Liver (tissue), 9 donors: ENCODE measurements around the gene ZNF83. TPM values are rescaled to one million over a fixed set of nuclear protein-coding genes. Genes with fewer than 3 reads are reported as not detected.

Experiments used
- DNase-seq: peaks from one replicate; pipeline ENCODE4 v3.0.0-alpha.2; 2017; ENCODE audit warnings: low spot score
- H3K27ac ChIP-seq, 2 donors: one replicate each; pipeline ENCODE4 v1.7.0; 2013; ENCODE audit warnings: inconsistent platforms in 2 of 2, low read length in 2 of 2, control low read depth in 1 of 2, low read depth in 1 of 2, mild to moderate bottlenecking in 1 of 2
- H3K27me3 ChIP-seq, 4 donors: one replicate each; pipeline versions ENCODE4 v1.6.1 to v1.7.0; 2013; ENCODE audit warnings: low read length in 3 of 4, inconsistent platforms in 1 of 4, mild to moderate bottlenecking in 1 of 4, moderate library complexity in 1 of 4; ENCODE audit not compliant: control insufficient read depth in 4 of 4, insufficient read depth in 4 of 4
- H3K36me3 ChIP-seq, 4 donors: one replicate each; pipeline versions ENCODE4 v1.6.1 to v1.7.0; 2013; ENCODE audit warnings: low read length in 3 of 4, mild to moderate bottlenecking in 3 of 4, low read depth in 1 of 4, moderate library complexity in 1 of 4; ENCODE audit not compliant: control insufficient read depth in 4 of 4, insufficient read depth in 3 of 4
- H3K4me1 ChIP-seq, 4 donors: one replicate each; pipeline versions ENCODE4 v1.6.1 to v1.7.0; 2013; ENCODE audit warnings: low read length in 3 of 4, mild to moderate bottlenecking in 3 of 4, moderate library complexity in 1 of 4; ENCODE audit not compliant: control insufficient read depth in 4 of 4, insufficient read depth in 4 of 4
- H3K4me3 ChIP-seq, 3 donors: one replicate each; pipeline versions ENCODE4 v1.6.1 to v1.7.0; 2013; ENCODE audit warnings: low read length in 3 of 3, control low read depth in 1 of 3, low read depth in 1 of 3, mild to moderate bottlenecking in 1 of 3
- H3K9ac ChIP-seq, 2 donors: one replicate each; pipeline ENCODE4 v1.7.0; 2013; ENCODE audit warnings: low read length in 2 of 2, mild to moderate bottlenecking in 2 of 2, moderate library complexity in 2 of 2, control low read depth in 1 of 2, low read depth in 1 of 2
- H3K9me3 ChIP-seq, 4 donors: one replicate each; pipeline versions ENCODE4 v1.6.1 to v1.7.0; 2013; ENCODE audit warnings: low read length in 3 of 4; ENCODE audit not compliant: control insufficient read depth in 4 of 4
- ATF3 ChIP-seq: IDR thresholded peaks from 2 replicates; pipeline ENCODE4 v1.6.1; 2016; ENCODE audit warnings: antibody characterized with exemption
- FOXA2 ChIP-seq: IDR thresholded peaks from 2 replicates; pipeline ENCODE4 v1.6.1; 2016; ENCODE audit warnings: antibody characterized with exemption
- GABPA ChIP-seq, 2 donors: IDR thresholded peaks in 1 of 2; conservative IDR thresholded peaks in 1 of 2; 2 replicates each; pipeline ENCODE4 v1.6.1; 2016; ENCODE audit warnings: antibody characterized with exemption in 2 of 2, mild to moderate bottlenecking in 1 of 2, moderate library complexity in 1 of 2
- HNF4A ChIP-seq, 2 donors: conservative IDR thresholded peaks; 2 replicates each; pipeline ENCODE4 v1.6.1; 2016; ENCODE audit warnings: antibody characterized with exemption in 2 of 2, mild to moderate bottlenecking in 2 of 2
- JUND ChIP-seq, 2 donors: IDR thresholded peaks; 2 replicates each; pipeline ENCODE4 v1.6.1; 2016; ENCODE audit warnings: antibody characterized with exemption in 2 of 2
- MAX ChIP-seq: IDR thresholded peaks from 2 replicates; pipeline ENCODE4 v1.6.1; 2016; ENCODE audit warnings: antibody characterized with exemption
- NR2F2 ChIP-seq: IDR thresholded peaks from 2 replicates; pipeline ENCODE4 v1.6.1; 2016; ENCODE audit warnings: antibody characterized with exemption
- RAD21 ChIP-seq, 2 donors: IDR thresholded peaks; 2 replicates each; pipeline ENCODE4 v1.6.1; 2016; ENCODE audit warnings: antibody characterized with exemption in 2 of 2, mild to moderate bottlenecking in 2 of 2
- REST ChIP-seq: IDR thresholded peaks from 2 replicates; pipeline ENCODE4 v1.6.1; 2016; ENCODE audit warnings: antibody characterized with exemption, mild to moderate bottlenecking
- SP1 ChIP-seq: IDR thresholded peaks from 2 replicates; pipeline ENCODE4 v1.6.1; 2018; ENCODE audit warnings: antibody characterized with exemption, mild to moderate bottlenecking
- YY1 ChIP-seq: IDR thresholded peaks from 2 replicates; pipeline ENCODE4 v1.6.1; 2016; ENCODE audit warnings: antibody characterized with exemption, mild to moderate bottlenecking
- whole genome bisulfite sequencing: extraction: QIAGEN DNeasy Blood & Tissue Kit; methylation state at CpG from one replicate; pipeline ENCODE4 v1.1.7; 2013; 5-methylcytosine and 5-hydroxymethylcytosine counted together
- polyA plus RNA-seq, 2 donors: library from polyadenylated mRNA; stranded (reverse) in 1 of 2; unstranded in 1 of 2; fragments of 200-250 nt in 1 of 2; fragments of >200 nt in 1 of 2; fragmentation: Nextera tagmentation in 1 of 2; extraction: Ambion mirVana in 1 of 2; gene quantifications; one replicate each; pipeline versions ENCODE4 v1.2.1 to v1.2.3, GENCODE V29; 2013 to 2015
- total RNA-seq, 2 donors: library from RNA; depleted of rRNA; stranded (reverse); fragments of >200 nt; gene quantifications; one replicate each; pipeline ENCODE4 v1.2.3, GENCODE V29; 2014
- TF ChIP-seq, protein P1 (sequence below): IDR thresholded peaks from 2 replicates; pipeline ENCODE4 v1.6.1; 2016; ENCODE audit warnings: antibody characterized with exemption
- donor health status: healthy.
- donor health status: healthy.
- donor health status: healthy.
- donor health status: healthy.
- donor health status: healthy.

ZNF83 gene
- total and polyA plus RNA-seq, 4 donors = 2.7 to 19.8 (median 5.9) TPM

DNA sequence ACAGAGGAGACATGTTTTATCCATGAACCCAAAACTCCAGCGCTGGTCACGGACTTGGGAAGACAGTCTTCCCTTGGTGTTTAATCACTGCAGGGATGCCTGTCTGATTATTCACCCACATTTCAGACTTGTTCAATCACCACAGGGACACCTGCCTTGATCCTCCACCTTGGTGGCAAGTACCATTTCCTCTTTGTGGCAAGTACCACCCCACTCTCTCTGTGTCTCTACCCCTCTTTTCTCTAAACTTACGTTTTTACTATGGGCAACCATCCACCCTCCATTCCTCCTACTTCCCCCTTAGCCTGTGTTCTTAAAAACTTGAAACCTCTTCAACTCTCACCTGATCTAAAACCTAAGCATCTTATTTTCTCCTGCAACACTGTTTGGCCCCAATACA is 16.8 kb downstream of the ZNF83 start:
- Histone ChIP-seq H3K9me3 (peaks cover 9 to 23% (median 14%) of the 10 kb centered on the region in 4 donors), H3K4me3 (no peak overlapping the region), H3K36me3 (peaks cover 6 to 23% (median 11%) of the 10 kb centered on the region in 4 donors), H3K4me1 (no peaks in the 10 kb centered on the region), H3K27me3 (no peaks in the 10 kb centered on the region), H3K27ac (no peak overlapping the region), H3K9ac (no peak overlapping the region)
- TF ChIP-seq SP1 = no peak
- no peak for TF ChIP-seq MAX
- TF ChIP-seq YY1 = no peak
- no peak for TF ChIP-seq NR2F2
- TF ChIP-seq GABPA (IDR thresholded peaks at IDR 0.05 in 1 of 2, conservative IDR thresholded peaks at IDR 0.05 in 1 of 2) = no peak
- no peak for TF ChIP-seq FOXA2
- 94% methylated on average over 3 of the region's 3 CpGs for WGBS
- DNase-seq = no peak

- no peak overlapping the region for H3K9ac ChIP-seq
- peak overlapping the region in 2 of 3 donors; percentile 28 to 32 for H3K4me3 ChIP-seq
- no peaks in the 10 kb centered on the region for H3K27me3 ChIP-seq
- H3K4me1 ChIP-seq = no peaks in the 10 kb centered on the region
- H3K36me3 ChIP-seq = peaks cover 2 to 22% (median 15%) of the 10 kb centered on the region in 4 donors
- WGBS = 98% methylated on average over 5 of the region's 5 CpGs
- TF ChIP-seq GABPA (IDR thresholded peaks at IDR 0.05 in 1 of 2, conservative IDR thresholded peaks at IDR 0.05 in 1 of 2) = no peak
- no peak for TF ChIP-seq ATF3
- TF ChIP-seq JUND (IDR thresholded peaks at IDR 0.05) = no peak
- no peak for TF ChIP-seq MAX
- no peak for TF ChIP-seq RAD21 (IDR thresholded peaks at IDR 0.05)
- TF ChIP-seq HNF4A (conservative IDR thresholded peaks at IDR 0.05) = no peak
- TF ChIP-seq REST = no peak
- TF ChIP-seq FOXA2 = no peak
- TF ChIP-seq, protein P1, sequence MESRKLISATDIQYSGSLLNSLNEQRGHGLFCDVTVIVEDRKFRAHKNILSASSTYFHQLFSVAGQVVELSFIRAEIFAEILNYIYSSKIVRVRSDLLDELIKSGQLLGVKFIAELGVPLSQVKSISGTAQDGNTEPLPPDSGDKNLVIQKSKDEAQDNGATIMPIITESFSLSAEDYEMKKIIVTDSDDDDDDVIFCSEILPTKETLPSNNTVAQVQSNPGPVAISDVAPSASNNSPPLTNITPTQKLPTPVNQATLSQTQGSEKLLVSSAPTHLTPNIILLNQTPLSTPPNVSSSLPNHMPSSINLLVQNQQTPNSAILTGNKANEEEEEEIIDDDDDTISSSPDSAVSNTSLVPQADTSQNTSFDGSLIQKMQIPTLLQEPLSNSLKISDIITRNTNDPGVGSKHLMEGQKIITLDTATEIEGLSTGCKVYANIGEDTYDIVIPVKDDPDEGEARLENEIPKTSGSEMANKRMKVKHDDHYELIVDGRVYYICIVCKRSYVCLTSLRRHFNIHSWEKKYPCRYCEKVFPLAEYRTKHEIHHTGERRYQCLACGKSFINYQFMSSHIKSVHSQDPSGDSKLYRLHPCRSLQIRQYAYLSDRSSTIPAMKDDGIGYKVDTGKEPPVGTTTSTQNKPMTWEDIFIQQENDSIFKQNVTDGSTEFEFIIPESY = no peak
- no peak for DNase-seq
- no peak overlapping the region for H3K27ac ChIP-seq
- peaks cover 33 to 48% (median 34%) of the 10 kb centered on the region in 4 donors for H3K9me3 ChIP-seq
Observed at GRCh38 chr19:52613299-52613906, 24.8 kb downstream of the ZNF83 start.
